Measurements from ENCODE around the gene PRIM2.
"Not testable (repeated sequence)": the region's sequence is repeated elsewhere in the genome, so short reads cannot be mapped to it uniquely, and the experiment has no call there.

- not testable (repeated sequence) for TF ChIP-seq EZH2 (IDR thresholded peaks at IDR 0.05; ENCODE audit: insufficient read depth, poor library complexity, severe bottlenecking); EZH2phosphoT487 (IDR thresholded peaks at IDR 0.05; ENCODE audit: insufficient read depth, low read depth)
These were observed 178.8 kb downstream of the PRIM2 start for GRCh38 chr6:57496251-57496650.

Data from GM23248 (cell line).